ENCODE measurements around the gene SLC1A2. TPM values are rescaled to one million over a fixed set of nuclear protein-coding genes. Genes with fewer than 3 reads are reported as not detected.
A peak's percentile ranks its signal among the peaks of the same experiment; 100 is the strongest.

The SLC1A2 gene
- polyA plus RNA-seq, 4 donors = 0.15 to 0.18 TPM; not detected in 2

- no peaks in the 10 kb centered on the region for H3K27me3 ChIP-seq (ENCODE audit: control insufficient read depth in 3 of 3, insufficient read depth in 3 of 3, low read length in 3 of 3)
- H3K36me3 ChIP-seq (ENCODE audit: control insufficient read depth in 3 of 3, insufficient read depth in 2 of 3, low read depth in 1 of 3, low read length in 3 of 3) = no peaks in the 10 kb centered on the region
- WGBS, 3 donors = 18 to 50% (median 49%) methylated on average over 5 of the region's 5 CpGs
- H3K9me3 ChIP-seq (ENCODE audit: control insufficient read depth in 2 of 2, insufficient read depth in 1 of 2, low read depth in 1 of 2, low read length in 1 of 2) = no peaks in the 10 kb centered on the region
- no peak overlapping the region for H3K27ac ChIP-seq (ENCODE audit: low read depth in 1 of 3, low read length in 2 of 3)
- FAIRE-seq (no peak), DNase-seq (peak in 1 of 2 donors; percentile 53)
- no peak overlapping the region for H3K4me3 ChIP-seq (ENCODE audit: low read depth in 1 of 3, low read length in 3 of 3)
- H3K4me1 ChIP-seq (ENCODE audit: control insufficient read depth in 3 of 3, insufficient read depth in 2 of 3, low read depth in 1 of 3, low read length in 2 of 3) = peaks cover 0 to 3% (median 0%) of the 10 kb centered on the region in 3 donors
These were observed 61.4 kb downstream of the SLC1A2 start for GRCh38 chr11:35357923-35358322.

- Histone ChIP-seq H3K27me3 (ENCODE audit: control insufficient read depth in 3 of 3, insufficient read depth in 3 of 3, low read length in 3 of 3) (no peaks in the 10 kb centered on the region), H3K4me1 (ENCODE audit: control insufficient read depth in 3 of 3, insufficient read depth in 2 of 3, low read depth in 1 of 3, low read length in 2 of 3) (peaks cover 0 to 3% (median 0%) of the 10 kb centered on the region in 3 donors), H3K9me3 (ENCODE audit: control insufficient read depth in 2 of 2, insufficient read depth in 1 of 2, low read depth in 1 of 2, low read length in 1 of 2) (no peaks in the 10 kb centered on the region), H3K36me3 (ENCODE audit: control insufficient read depth in 3 of 3, insufficient read depth in 2 of 3, low read depth in 1 of 3, low read length in 3 of 3) (no peaks in the 10 kb centered on the region), H3K4me3 (ENCODE audit: low read depth in 1 of 3, low read length in 3 of 3) (no peak overlapping the region), H3K27ac (ENCODE audit: low read depth in 1 of 3, low read length in 2 of 3) (no peak overlapping the region)
- no peak for DNase-seq
- no peak for FAIRE-seq
- 83 to 89% (median 85%) methylated on average over 5 of the region's 5 CpGs for WGBS, 3 donors
These were observed 64.1 kb downstream of the SLC1A2 start for GRCh38 chr11:35355102-35355749.

- no peaks in the 10 kb centered on the region for H3K4me1 ChIP-seq (ENCODE audit: control insufficient read depth in 3 of 3, insufficient read depth in 2 of 3, low read depth in 1 of 3, low read length in 2 of 3)
- DNase-seq (no peak), FAIRE-seq (no peak)
- H3K4me3 ChIP-seq (ENCODE audit: low read depth in 1 of 3, low read length in 3 of 3) = no peak overlapping the region
- H3K27ac ChIP-seq (ENCODE audit: low read depth in 1 of 3, low read length in 2 of 3) = no peak overlapping the region
- no peaks in the 10 kb centered on the region for H3K9me3 ChIP-seq (ENCODE audit: control insufficient read depth in 2 of 2, insufficient read depth in 1 of 2, low read depth in 1 of 2, low read length in 1 of 2)
- no peaks in the 10 kb centered on the region for H3K36me3 ChIP-seq (ENCODE audit: control insufficient read depth in 3 of 3, insufficient read depth in 2 of 3, low read depth in 1 of 3, low read length in 3 of 3)
- 88 to 96% (median 94%) methylated on average over 7 of the region's 7 CpGs for WGBS, 3 donors
- no peaks in the 10 kb centered on the region for H3K27me3 ChIP-seq (ENCODE audit: control insufficient read depth in 3 of 3, insufficient read depth in 3 of 3, low read length in 3 of 3)
These were observed 64.7 kb downstream of the SLC1A2 start for GRCh38 chr11:35354644-35355043.

GRCh38 chr11:35352077-35352888 lies 67.1 kb downstream of the SLC1A2 start:
- DNase-seq = no peak
- no peak for FAIRE-seq

GRCh38 chr11:35349897-35350296 lies 69.5 kb downstream of the SLC1A2 start:
- no peaks in the 10 kb centered on the region for H3K4me1 ChIP-seq (ENCODE audit: control insufficient read depth in 3 of 3, insufficient read depth in 2 of 3, low read depth in 1 of 3, low read length in 2 of 3)
- DNase-seq (no peak), FAIRE-seq (no peak)
- no peaks in the 10 kb centered on the region for H3K27me3 ChIP-seq (ENCODE audit: control insufficient read depth in 3 of 3, insufficient read depth in 3 of 3, low read length in 3 of 3)
- H3K9me3 ChIP-seq (ENCODE audit: control insufficient read depth in 2 of 2, insufficient read depth in 1 of 2, low read depth in 1 of 2, low read length in 1 of 2) = no peaks in the 10 kb centered on the region
- 94 to 99% (median 96%) methylated on average over 4 of the region's 4 CpGs for WGBS, 3 donors
- H3K36me3 ChIP-seq (ENCODE audit: control insufficient read depth in 3 of 3, insufficient read depth in 2 of 3, low read depth in 1 of 3, low read length in 3 of 3) = no peaks in the 10 kb centered on the region
- no peak overlapping the region for H3K27ac ChIP-seq (ENCODE audit: low read depth in 1 of 3, low read length in 2 of 3)
- no peak overlapping the region for H3K4me3 ChIP-seq (ENCODE audit: low read depth in 1 of 3, low read length in 3 of 3)

More at GRCh38 chr11:35352077-35352888, 67.1 kb downstream of the SLC1A2 start:
- Histone ChIP-seq H3K27me3 (ENCODE audit: control insufficient read depth in 3 of 3, insufficient read depth in 3 of 3, low read length in 3 of 3) (no peaks in the 10 kb centered on the region), H3K27ac (ENCODE audit: low read depth in 1 of 3, low read length in 2 of 3) (no peak overlapping the region), H3K4me3 (ENCODE audit: low read depth in 1 of 3, low read length in 3 of 3) (no peak overlapping the region), H3K9me3 (ENCODE audit: control insufficient read depth in 2 of 2, insufficient read depth in 1 of 2, low read depth in 1 of 2, low read length in 1 of 2) (no peaks in the 10 kb centered on the region), H3K36me3 (ENCODE audit: control insufficient read depth in 3 of 3, insufficient read depth in 2 of 3, low read depth in 1 of 3, low read length in 3 of 3) (no peaks in the 10 kb centered on the region), H3K4me1 (ENCODE audit: control insufficient read depth in 3 of 3, insufficient read depth in 2 of 3, low read depth in 1 of 3, low read length in 2 of 3) (no peaks in the 10 kb centered on the region)
- 44 to 67% (median 56%) methylated on average over 3 of the region's 3 CpGs for WGBS, 3 donors

- DNase-seq (no peak), FAIRE-seq (no peak)
- 82 to 93% (median 89%) methylated on average over 10 of the region's 10 CpGs for WGBS, 3 donors
These were observed 70.3 kb downstream of the SLC1A2 start for GRCh38 chr11:35348898-35349687.

GRCh38 chr11:35347921-35348331 lies 71.4 kb downstream of the SLC1A2 start:
- H3K4me1 ChIP-seq (ENCODE audit: control insufficient read depth in 3 of 3, insufficient read depth in 2 of 3, low read depth in 1 of 3, low read length in 2 of 3) = no peaks in the 10 kb centered on the region
- H3K4me3 ChIP-seq (ENCODE audit: low read depth in 1 of 3, low read length in 3 of 3) = no peak overlapping the region
- 87 to 100% (median 89%) methylated on average over 1 of the region's 1 CpG for WGBS, 3 donors
- H3K27me3 ChIP-seq (ENCODE audit: control insufficient read depth in 3 of 3, insufficient read depth in 3 of 3, low read length in 3 of 3) = no peaks in the 10 kb centered on the region
- H3K27ac ChIP-seq (ENCODE audit: low read depth in 1 of 3, low read length in 2 of 3) = no peak overlapping the region
- no peak for DNase-seq
- FAIRE-seq = no peak
- H3K36me3 ChIP-seq (ENCODE audit: control insufficient read depth in 3 of 3, insufficient read depth in 2 of 3, low read depth in 1 of 3, low read length in 3 of 3) = no peaks in the 10 kb centered on the region
- H3K9me3 ChIP-seq (ENCODE audit: control insufficient read depth in 2 of 2, insufficient read depth in 1 of 2, low read depth in 1 of 2, low read length in 1 of 2) = no peaks in the 10 kb centered on the region

More at GRCh38 chr11:35348898-35349687, 70.3 kb downstream of the SLC1A2 start:
- no peaks in the 10 kb centered on the region for H3K4me1 ChIP-seq (ENCODE audit: control insufficient read depth in 3 of 3, insufficient read depth in 2 of 3, low read depth in 1 of 3, low read length in 2 of 3)
- no peaks in the 10 kb centered on the region for H3K36me3 ChIP-seq (ENCODE audit: control insufficient read depth in 3 of 3, insufficient read depth in 2 of 3, low read depth in 1 of 3, low read length in 3 of 3)
- H3K9me3 ChIP-seq (ENCODE audit: control insufficient read depth in 2 of 2, insufficient read depth in 1 of 2, low read depth in 1 of 2, low read length in 1 of 2) = no peaks in the 10 kb centered on the region
- no peak overlapping the region for H3K27ac ChIP-seq (ENCODE audit: low read depth in 1 of 3, low read length in 2 of 3)
- H3K27me3 ChIP-seq (ENCODE audit: control insufficient read depth in 3 of 3, insufficient read depth in 3 of 3, low read length in 3 of 3) = no peaks in the 10 kb centered on the region
- no peak overlapping the region for H3K4me3 ChIP-seq (ENCODE audit: low read depth in 1 of 3, low read length in 3 of 3)

- H3K27ac ChIP-seq (ENCODE audit: low read depth in 1 of 3, low read length in 2 of 3) = no peak overlapping the region
- FAIRE-seq (no peak), DNase-seq (no peak)
- WGBS, 3 donors = 64 to 76% (median 74%) methylated on average over 6 of the region's 6 CpGs
- no peak overlapping the region for H3K4me3 ChIP-seq (ENCODE audit: low read depth in 1 of 3, low read length in 3 of 3)
- no peaks in the 10 kb centered on the region for H3K27me3 ChIP-seq (ENCODE audit: control insufficient read depth in 3 of 3, insufficient read depth in 3 of 3, low read length in 3 of 3)
- no peaks in the 10 kb centered on the region for H3K9me3 ChIP-seq (ENCODE audit: control insufficient read depth in 2 of 2, insufficient read depth in 1 of 2, low read depth in 1 of 2, low read length in 1 of 2)
- no peaks in the 10 kb centered on the region for H3K36me3 ChIP-seq (ENCODE audit: control insufficient read depth in 3 of 3, insufficient read depth in 2 of 3, low read depth in 1 of 3, low read length in 3 of 3)
- H3K4me1 ChIP-seq (ENCODE audit: control insufficient read depth in 3 of 3, insufficient read depth in 2 of 3, low read depth in 1 of 3, low read length in 2 of 3) = no peaks in the 10 kb centered on the region
These were observed 72.0 kb downstream of the SLC1A2 start for GRCh38 chr11:35347173-35347878.
